Inflammatory macrophage treated with lipopolysaccharide for 1 hour (primary cell): ENCODE measurements around the gene IKZF1.

Experiments used
- DNase-seq, 2 donors: peaks; one replicate each; pipeline ENCODE4 v3.0.0-alpha.2; 2020 to 2022

IKZF1 gene

GRCh38 chr7:50416527-50417182, 112.1 kb downstream of the IKZF1 start:
- DNase-seq = peak; percentile 86 to 95

GRCh38 chr7:50418086-50418515, 113.6 kb downstream of the IKZF1 start:
- DNase-seq = peak; percentile 83 to 94

GRCh38 chr7:50418526-50419290, 114.2 kb downstream of the IKZF1 start:
- DNase-seq = no peak

- no peak for DNase-seq
These were observed 116.5 kb downstream of the IKZF1 start for GRCh38 chr7:50421043-50421442.

GRCh38 chr7:50422858-50423257, 118.3 kb downstream of the IKZF1 start:
- no peak for DNase-seq

GRCh38 chr7:50423860-50424259, 119.3 kb downstream of the IKZF1 start:
- DNase-seq = no peak

- DNase-seq = no peak
These were observed 120.8 kb downstream of the IKZF1 start for GRCh38 chr7:50425318-50425717.

- no peak for DNase-seq
These were observed 121.9 kb downstream of the IKZF1 start for GRCh38 chr7:50426280-50427045.

- DNase-seq = no peak
These were observed 123.0 kb downstream of the IKZF1 start for GRCh38 chr7:50427518-50427917.

GRCh38 chr7:50428911-50429310, 124.4 kb downstream of the IKZF1 start:
- DNase-seq = peak; percentile 48 to 61

GRCh38 chr7:50431316-50431715, 126.8 kb downstream of the IKZF1 start:
- DNase-seq = no peak

- DNase-seq = no peak
These were observed 127.3 kb downstream of the IKZF1 start for GRCh38 chr7:50431722-50432305.

GRCh38 chr7:50436133-50436806, 131.8 kb downstream of the IKZF1 start:
- DNase-seq = peak; percentile 64 to 76

- no peak for DNase-seq
These were observed 142.0 kb downstream of the IKZF1 start for GRCh38 chr7:50446542-50446960.

GRCh38 chr7:50448823-50449222, 144.3 kb downstream of the IKZF1 start:
- peak; percentile 14 to 26 for DNase-seq

GRCh38 chr7:50449501-50449880, 145.0 kb downstream of the IKZF1 start:
- no peak for DNase-seq

GRCh38 chr7:50449881-50450589, 145.5 kb downstream of the IKZF1 start, which contains the start of gene FIGNL1:
Gene FIGNL1, minus strand, starts transcription at chr7:50450350. Its CDS starts 3,063 bp downstream, at chr7:50447287.
- DNase-seq = peak; percentile 47 to 52

- no peak for DNase-seq
These were observed 146.1 kb downstream of the IKZF1 start for GRCh38 chr7:50450590-50451032.
